ENCODE results near the gene RPN2.

- TF ChIP-seq CTCF (IDR thresholded peaks at IDR 0.05) = no peak
- no peak for TF ChIP-seq POLR2A (IDR thresholded peaks at IDR 0.05)
These were observed 91.7 kb downstream of the RPN2 start for GRCh38 chr20:37270576-37271420.

All from Peyer's patch (tissue), 4 donors.